Vagina (tissue), 2 donors: ENCODE results near the gene MACROD2. TPM values are rescaled to one million over a fixed set of nuclear protein-coding genes. Genes with fewer than 3 reads are reported as not detected.

Experiments
- DNase-seq, 2 donors: peaks; one replicate each; pipeline ENCODE4 v3.0.0-alpha.2; 2017; ENCODE audit errors: extremely low spot score in 2 of 2
- H3K27ac ChIP-seq: fragments of 200-600 bp; sonication (generic); one replicate; pipeline ENCODE4 v1.5.1; 2019
- H3K27me3 ChIP-seq: fragments of 200-600 bp; sonication (generic); one replicate; pipeline ENCODE4 v1.5.1; 2019
- H3K36me3 ChIP-seq, 2 donors: fragments of 200-600 bp; sonication (generic); one replicate each; pipeline ENCODE4 v1.5.1; 2017 to 2019
- H3K4me1 ChIP-seq: fragments of 200-600 bp; sonication (generic); one replicate; pipeline ENCODE4 v1.5.1; 2019
- H3K4me3 ChIP-seq, 2 donors: fragments of 200-600 bp; sonication (generic); 1 replicate in 1 of 2; 2 replicates in 1 of 2; pipeline ENCODE4 v1.5.1; 2016 to 2019
- H3K9me3 ChIP-seq: fragments of 200-600 bp; sonication (generic); one replicate; pipeline ENCODE4 v1.5.1; 2019
- CTCF ChIP-seq, 3 experiments: fragments of 450-650 bp in 2 of 3; fragments of 200-600 bp in 1 of 3; sonication (generic) in 1 of 3; IDR thresholded peaks; one replicate each; pipeline ENCODE4 v1.5.1; 2017 to 2019; ENCODE audit warnings: antibody characterized with exemption in 3 of 3, mild to moderate bottlenecking in 2 of 3, moderate library complexity in 2 of 3
- POLR2A ChIP-seq, 2 donors: fragments of 450-650 bp; IDR thresholded peaks; one replicate each; pipeline ENCODE4 v1.6.1; 2017; ENCODE audit warnings: antibody characterized with exemption in 2 of 2, mild to moderate bottlenecking in 2 of 2, moderate library complexity in 2 of 2
- POLR2AphosphoS5 ChIP-seq, 2 donors: sonication (generic); formaldehyde crosslinking; IDR thresholded peaks; one replicate each; pipeline ENCODE4 v1.9.0; 2017; ENCODE audit warnings: antibody characterized with exemption in 2 of 2, mild to moderate bottlenecking in 2 of 2, low read depth in 1 of 2; ENCODE audit not compliant: insufficient read depth in 1 of 2
- intact Hi-C: fragments of 100-400 bp; cut with DNase I; formaldehyde crosslinking; loops from one replicate; pipeline ENCODE4 v1.15.1; 2023
- total RNA-seq: library from RNA; depleted of rRNA; stranded (reverse); fragments of >200 nt; gene quantifications from one replicate; pipeline ENCODE4 v1.2.3, GENCODE V29; 2016

MACROD2 gene
- total RNA-seq, 1 donor from 2014 or later = 12.5 TPM

GRCh38 chr20:14815340-14815739, 820.0 kb downstream of the MACROD2 start:
- H3K27ac ChIP-seq = no peak overlapping the region
- H3K4me3 ChIP-seq = no peak overlapping the region
- no peaks in the 10 kb centered on the region for H3K4me1 ChIP-seq
- intact Hi-C loops = no loop called here
- no peaks in the 10 kb centered on the region for H3K9me3 ChIP-seq
- H3K36me3 ChIP-seq = no peaks in the 10 kb centered on the region
- TF ChIP-seq CTCF (IDR thresholded peaks at IDR 0.05) = no peak
- no peak for TF ChIP-seq POLR2A (IDR thresholded peaks at IDR 0.05)
- TF ChIP-seq POLR2AphosphoS5 (IDR thresholded peaks at IDR 0.05; ENCODE audit: insufficient read depth in 1 of 2, low read depth in 1 of 2) = no peak
- no peaks in the 10 kb centered on the region for H3K27me3 ChIP-seq
- DNase-seq = no peak

GRCh38 chr20:14816471-14816870, 821.2 kb downstream of the MACROD2 start:
- no peak for DNase-seq
- TF ChIP-seq CTCF (IDR thresholded peaks at IDR 0.05) = no peak
- TF ChIP-seq POLR2A (IDR thresholded peaks at IDR 0.05) = no peak
- TF ChIP-seq POLR2AphosphoS5 (IDR thresholded peaks at IDR 0.05; ENCODE audit: insufficient read depth in 1 of 2, low read depth in 1 of 2) = no peak
- Histone ChIP-seq H3K4me1 (no peaks in the 10 kb centered on the region), H3K27ac (no peak overlapping the region), H3K27me3 (no peaks in the 10 kb centered on the region), H3K36me3 (no peaks in the 10 kb centered on the region), H3K9me3 (no peaks in the 10 kb centered on the region), H3K4me3 (no peak overlapping the region)
- intact Hi-C loops = no loop called here

GRCh38 chr20:14817101-14817500, 821.8 kb downstream of the MACROD2 start:
- Histone ChIP-seq H3K27ac (no peak overlapping the region), H3K4me3 (no peak overlapping the region), H3K4me1 (no peaks in the 10 kb centered on the region), H3K27me3 (no peaks in the 10 kb centered on the region), H3K36me3 (no peaks in the 10 kb centered on the region), H3K9me3 (no peaks in the 10 kb centered on the region)
- intact Hi-C loops = no loop called here
- no peak for TF ChIP-seq CTCF (IDR thresholded peaks at IDR 0.05)
- no peak for DNase-seq

- no peaks in the 10 kb centered on the region for H3K36me3 ChIP-seq
- DNase-seq = no peak
- no peak overlapping the region for H3K27ac ChIP-seq
- intact Hi-C loops = no loop called here
- TF ChIP-seq CTCF (IDR thresholded peaks at IDR 0.05) = no peak
- no peaks in the 10 kb centered on the region for H3K9me3 ChIP-seq
- H3K4me3 ChIP-seq = no peak overlapping the region
- H3K27me3 ChIP-seq = no peaks in the 10 kb centered on the region
- no peaks in the 10 kb centered on the region for H3K4me1 ChIP-seq
These were observed 825.5 kb downstream of the MACROD2 start for GRCh38 chr20:14820771-14821170.

- H3K27ac ChIP-seq = no peak overlapping the region
- intact Hi-C loops = no loop called here
These were observed 825.9 kb downstream of the MACROD2 start for GRCh38 chr20:14821251-14821650.

More at GRCh38 chr20:14821251-14821650, 825.9 kb downstream of the MACROD2 start:
- no peaks in the 10 kb centered on the region for H3K9me3 ChIP-seq
- no peak overlapping the region for H3K4me3 ChIP-seq
- no peak for DNase-seq
- no peaks in the 10 kb centered on the region for H3K27me3 ChIP-seq
- H3K4me1 ChIP-seq = no peaks in the 10 kb centered on the region
- no peaks in the 10 kb centered on the region for H3K36me3 ChIP-seq
- TF ChIP-seq POLR2AphosphoS5 (IDR thresholded peaks at IDR 0.05; ENCODE audit: insufficient read depth in 1 of 2, low read depth in 1 of 2) = no peak
- no peak for TF ChIP-seq POLR2A (IDR thresholded peaks at IDR 0.05)
- no peak for TF ChIP-seq CTCF (IDR thresholded peaks at IDR 0.05)
